Keratinocyte (primary cell): ENCODE data around the gene RAF1. TPM values are rescaled to one million over a fixed set of nuclear protein-coding genes. Genes with fewer than 3 reads are reported as not detected.

Source experiments
- DNase-seq: peaks from one replicate; pipeline ENCODE4 v3.0.0-alpha.2; 2011; ENCODE audit warnings: low read depth, missing footprints, low spot score
- FAIRE-seq: peaks from 2 replicates; lab custom pipeline; 2011; peaks lifted over from hg19 to GRCh38; lab: Jason Lieb, UNC
- H2AFZ ChIP-seq: 2 replicates; pipeline ENCODE4 v1.6.0; 2012; ENCODE audit warnings: low read length, control low read depth, inconsistent platforms; ENCODE audit not compliant: control insufficient read depth
- H3K27ac ChIP-seq: 2 replicates; pipeline ENCODE4 v1.5.1; 2011; ENCODE audit warnings: low read length; ENCODE audit not compliant: control insufficient read depth, insufficient read depth
- H3K27me3 ChIP-seq: 3 replicates; pipeline ENCODE4 v1.6.0; 2011; ENCODE audit warnings: low read length; ENCODE audit not compliant: control insufficient read depth, insufficient read depth; ENCODE audit errors: extremely low read depth
- H3K36me3 ChIP-seq, 2 experiments: 2 replicates in 1 of 2; 3 replicates in 1 of 2; pipeline ENCODE4 v1.5.1; 2011; ENCODE audit warnings: low read length in 2 of 2, mild to moderate bottlenecking in 1 of 2; ENCODE audit not compliant: control insufficient read depth in 2 of 2, insufficient read depth in 2 of 2; ENCODE audit errors: extremely low read depth in 1 of 2
- H3K4me1 ChIP-seq: 3 replicates; pipeline ENCODE4 v1.5.1; 2011; ENCODE audit warnings: low read length; ENCODE audit not compliant: control insufficient read depth, insufficient read depth; ENCODE audit errors: extremely low read depth
- H3K4me2 ChIP-seq: 3 replicates; pipeline ENCODE4 v1.6.0; 2011; ENCODE audit warnings: low read depth, low read length; ENCODE audit not compliant: control insufficient read depth, insufficient read depth; ENCODE audit errors: extremely low read depth
- H3K4me3 ChIP-seq, 3 experiments: fragments of 200-600 bp in 1 of 3; sonication (generic) in 1 of 3; 2 replicates in 2 of 3; 3 replicates in 1 of 3; pipeline ENCODE4 v1.5.1; 2011 to 2016; ENCODE audit warnings: low read length in 3 of 3, mild to moderate bottlenecking in 3 of 3, control low read depth in 2 of 3, inconsistent platforms in 1 of 3, low read depth in 1 of 3, mixed read lengths in 1 of 3, mixed run types in 1 of 3, moderate library complexity in 1 of 3; ENCODE audit not compliant: control insufficient read depth in 2 of 3, insufficient read depth in 2 of 3; ENCODE audit errors: extremely low read depth in 1 of 3
- H3K79me2 ChIP-seq: 2 replicates; pipeline ENCODE4 v1.6.0; 2012; ENCODE audit warnings: low read length; ENCODE audit not compliant: control insufficient read depth, insufficient read depth
- H3K9ac ChIP-seq: 3 replicates; pipeline ENCODE4 v1.6.0; 2011; ENCODE audit warnings: low read length; ENCODE audit not compliant: control insufficient read depth, insufficient read depth; ENCODE audit errors: extremely low read depth
- H3K9me1 ChIP-seq: 3 replicates; pipeline ENCODE4 v1.6.0; 2011; ENCODE audit warnings: low read length; ENCODE audit not compliant: control insufficient read depth, insufficient read depth; ENCODE audit errors: extremely low read depth
- H3K9me3 ChIP-seq: 2 replicates; pipeline ENCODE4 v1.5.1; 2012; ENCODE audit warnings: low read depth, low read length; ENCODE audit not compliant: control insufficient read depth
- H4K20me1 ChIP-seq: 3 replicates; pipeline ENCODE4 v1.6.0; 2011; ENCODE audit warnings: low read length; ENCODE audit not compliant: control insufficient read depth, insufficient read depth; ENCODE audit errors: extremely low read depth
- CTCF ChIP-seq, 3 experiments: IDR thresholded peaks in 1 of 3; conservative IDR thresholded peaks in 1 of 3; optimal IDR thresholded peaks in 1 of 3; 2 replicates in 2 of 3; 3 replicates in 1 of 3; pipeline versions ENCODE3 to v1.5.1; 2011; ENCODE audit warnings: low read length in 3 of 3, mild to moderate bottlenecking in 3 of 3, moderate library complexity in 2 of 3, control low read depth in 1 of 3, inconsistent platforms in 1 of 3; ENCODE audit not compliant: insufficient read depth in 2 of 3; ENCODE audit errors: extremely low read depth in 1 of 3
- EZH2 ChIP-seq: IDR thresholded peaks from one replicate; pipeline ENCODE4 v1.6.1; 2012; ENCODE audit warnings: inconsistent platforms, mild to moderate bottlenecking, low read length, moderate library complexity
- dilution Hi-C: fragments of 300-500 bp; cut with MboI; formaldehyde crosslinking; loops from one replicate; pipeline ENCODE4 v1.7.0; 2020; ENCODE audit warnings: low sequenced_read_pairs; ENCODE audit not compliant: extremely low pct_ligation_motif_present
- polyA plus RNA-seq, 5 experiments: library from polyadenylated mRNA; depleted of rRNA in 3 of 5; stranded (reverse) in 3 of 5; stranded (forward) in 1 of 5; unstranded in 1 of 5; fragments of >200 nt; gene quantifications; 1 replicate in 1 of 5; 2 replicates in 3 of 5; 3 replicates in 1 of 5; pipeline versions ENCODE4 v1.2.1 to v1.2.3, GENCODE V29; 2011 to 2012; ENCODE audit warnings: missing spikeins in 2 of 5, low read depth in 1 of 5, low replicate concordance in 1 of 5

Gene RAF1
- polyA plus RNA-seq, 1 donor (not counting 4 experiments of a cell fraction or from before 2014, with no cell fraction given), result 80.1 TPM

- H3K9ac ChIP-seq, result no peak overlapping the region
- H3K9me3 ChIP-seq, result no peaks in the 10 kb centered on the region
- H3K79me2 ChIP-seq, result no peaks in the 10 kb centered on the region
- H2AFZ ChIP-seq, result no peak overlapping the region
- DNase-seq, result no peak
- TF ChIP-seq CTCF (optimal IDR thresholded peaks at IDR 0.05 in 1 of 3, IDR thresholded peaks at IDR 0.05 in 1 of 3, conservative IDR thresholded peaks at IDR 0.05 in 1 of 3; ENCODE audit: extremely low read depth in 1 of 3, insufficient read depth in 2 of 3, low read length in 3 of 3), result no peak
- no peak for TF ChIP-seq EZH2
- H3K27me3 ChIP-seq, result no peaks in the 10 kb centered on the region
- no peaks in the 10 kb centered on the region for H3K9me1 ChIP-seq
- H3K27ac ChIP-seq, result no peak overlapping the region
- no peaks in the 10 kb centered on the region for H3K36me3 ChIP-seq
- no peak overlapping the region for H3K4me3 ChIP-seq
- H3K4me1 ChIP-seq, result no peaks in the 10 kb centered on the region
- no peaks in the 10 kb centered on the region for H4K20me1 ChIP-seq
- FAIRE-seq, result no peak
- dilution Hi-C loops, result no loop called here
- H3K4me2 ChIP-seq, result no peak overlapping the region
These were observed 7.2 kb upstream of the RAF1 start for GRCh38 chr3:12671120-12671450.

- FAIRE-seq, result no peak
- dilution Hi-C loops, result no loop called here
- no peak for TF ChIP-seq CTCF (optimal IDR thresholded peaks at IDR 0.05 in 1 of 3, IDR thresholded peaks at IDR 0.05 in 1 of 3, conservative IDR thresholded peaks at IDR 0.05 in 1 of 3; ENCODE audit: extremely low read depth in 1 of 3, insufficient read depth in 2 of 3, low read length in 3 of 3)
- TF ChIP-seq EZH2, result no peak
These were observed 6.6 kb upstream of the RAF1 start for GRCh38 chr3:12670365-12671119.

More at GRCh38 chr3:12670365-12671119, 6.6 kb upstream of the RAF1 start:
- Histone ChIP-seq H3K27ac (no peak overlapping the region), H3K4me3 (no peak overlapping the region), H3K4me1 (no peaks in the 10 kb centered on the region), H3K79me2 (no peaks in the 10 kb centered on the region), H3K4me2 (no peak overlapping the region), H3K27me3 (no peaks in the 10 kb centered on the region), H3K9ac (no peak overlapping the region), H3K9me1 (no peaks in the 10 kb centered on the region), H3K9me3 (no peaks in the 10 kb centered on the region), H2AFZ (no peak overlapping the region), H3K36me3 (no peaks in the 10 kb centered on the region), H4K20me1 (no peaks in the 10 kb centered on the region)
- DNase-seq, result no peak
